ENCODE data around the gene KCNJ9. TPM values are rescaled to one million over a fixed set of nuclear protein-coding genes. Genes with fewer than 3 reads are reported as not detected.
A peak's percentile ranks its signal among the peaks of the same experiment; 100 is the strongest.
"Not testable (repeated sequence)": the region's sequence is repeated elsewhere in the genome, so short reads cannot be mapped to it uniquely, and the experiment has no call there.

KCNJ9 gene
- not detected in 2 replicates for total RNA-seq (2014; rRNA removed)
- polyA plus RNA-seq (2012): not detected

- DNase-seq (ENCODE audit: low read depth): peak; percentile 44
These were observed at the start of gene KCNJ9 for GRCh38 chr1:160081261-160081936. TSS of gene KCNJ9 (plus strand) at chr1:160081538. CDS start at chr1:160084031, 2,493 bp downstream.

GRCh38 chr1:160032165-160032820, 49.0 kb upstream of the KCNJ9 start:
- DNase-seq (ENCODE audit: low read depth): no peak

GRCh38 chr1:160040476-160040875, 40.9 kb upstream of the KCNJ9 start:
- DNase-seq (ENCODE audit: low read depth): no peak

GRCh38 chr1:160043543-160043942, 37.8 kb upstream of the KCNJ9 start:
- DNase-seq (ENCODE audit: low read depth): no peak

GRCh38 chr1:160045653-160046052, 35.7 kb upstream of the KCNJ9 start:
- no peak for DNase-seq (ENCODE audit: low read depth)

- DNase-seq (ENCODE audit: low read depth): peak; percentile 93
These were observed 34.7 kb upstream of the KCNJ9 start for GRCh38 chr1:160046494-160047110.

GRCh38 chr1:160047111-160047991, 34.0 kb upstream of the KCNJ9 start:
- no peak for DNase-seq (ENCODE audit: low read depth)

- no peak for DNase-seq (ENCODE audit: low read depth)
These were observed 33.0 kb upstream of the KCNJ9 start for GRCh38 chr1:160048335-160048734.

GRCh38 chr1:160049101-160049500, 32.2 kb upstream of the KCNJ9 start:
- DNase-seq (ENCODE audit: low read depth): no peak

- not testable (repeated sequence) for DNase-seq (ENCODE audit: low read depth)
These were observed 31.2 kb upstream of the KCNJ9 start for GRCh38 chr1:160050182-160050581.

- no peak for DNase-seq (ENCODE audit: low read depth)
These were observed 30.7 kb upstream of the KCNJ9 start for GRCh38 chr1:160050619-160051018.

- DNase-seq (ENCODE audit: low read depth): no peak
These were observed 28.4 kb upstream of the KCNJ9 start for GRCh38 chr1:160052936-160053335.

GRCh38 chr1:160053548-160054365, 27.6 kb upstream of the KCNJ9 start:
- DNase-seq (ENCODE audit: low read depth): no peak

GRCh38 chr1:160056648-160057169, 24.6 kb upstream of the KCNJ9 start:
- no peak for DNase-seq (ENCODE audit: low read depth)

- no peak for DNase-seq (ENCODE audit: low read depth)
These were observed 23.3 kb upstream of the KCNJ9 start for GRCh38 chr1:160058087-160058486.

GRCh38 chr1:160061369-160062229, 19.7 kb upstream of the KCNJ9 start:
- DNase-seq (ENCODE audit: low read depth): no peak

- DNase-seq (ENCODE audit: low read depth): no peak
These were observed 19.2 kb upstream of the KCNJ9 start for GRCh38 chr1:160062230-160062532.

- no peak for DNase-seq (ENCODE audit: low read depth)
These were observed 18.2 kb upstream of the KCNJ9 start for GRCh38 chr1:160063176-160063575.

GRCh38 chr1:160064164-160064563, 17.2 kb upstream of the KCNJ9 start:
- no peak for DNase-seq (ENCODE audit: low read depth)

GRCh38 chr1:160064746-160065145, 16.6 kb upstream of the KCNJ9 start:
- no peak for DNase-seq (ENCODE audit: low read depth)

Data from LHCN-M2 (cell line).